Epithelial cell of prostate (primary cell): ENCODE measurements around the gene COX4I1.
"Not testable (repeated sequence)": the region's sequence is repeated elsewhere in the genome, so short reads cannot be mapped to it uniquely, and the experiment has no call there.

Experiments used
- DNase-seq: peaks from one replicate; pipeline ENCODE4 v3.0.0-alpha.2; 2011; ENCODE audit warnings: low read depth, low spot score
- H3K27ac ChIP-seq: fragments of 450-650 bp; 2 replicates; pipeline ENCODE4 v1.5.1; 2017; ENCODE audit warnings: mild to moderate bottlenecking

The COX4I1 gene

DNA sequence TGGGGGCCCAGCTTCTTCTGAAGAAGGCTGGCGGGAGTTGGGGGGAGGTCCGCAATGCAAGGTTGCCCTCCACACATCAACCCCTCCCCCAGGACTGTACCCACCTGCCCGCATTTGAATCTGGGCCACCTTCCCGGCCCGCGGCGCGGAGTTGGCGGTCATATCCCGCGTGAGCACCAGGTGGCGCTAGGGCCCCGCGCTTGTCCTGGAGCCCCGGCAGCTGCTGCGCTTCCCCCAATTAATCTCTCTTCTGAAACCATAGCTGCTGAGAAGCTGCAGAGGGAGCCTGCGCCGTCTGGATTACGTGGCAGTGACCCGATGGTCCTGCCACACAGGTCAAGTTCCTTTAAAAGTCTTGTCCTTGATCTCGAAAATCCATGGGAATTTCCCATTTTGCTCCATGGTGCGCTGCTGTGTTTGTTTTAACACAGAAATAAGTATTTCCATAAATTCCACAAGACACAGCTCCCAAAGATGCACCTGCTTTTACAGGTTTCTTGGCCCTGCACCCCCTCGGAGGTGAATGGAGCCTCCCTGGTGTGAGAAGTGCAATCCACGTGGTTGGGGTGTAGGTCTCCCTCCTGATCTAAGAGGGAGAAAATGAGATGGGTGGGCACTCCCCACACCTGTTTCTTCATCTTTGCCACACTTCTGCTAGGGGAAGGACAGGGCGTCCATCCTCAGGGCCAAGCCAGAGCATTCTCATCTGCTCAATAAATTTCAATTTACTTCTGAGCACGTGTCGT lies 22.1 kb downstream of the COX4I1 start:
- DNase-seq = no peak
- H3K27ac ChIP-seq = no peak overlapping the region

DNA sequence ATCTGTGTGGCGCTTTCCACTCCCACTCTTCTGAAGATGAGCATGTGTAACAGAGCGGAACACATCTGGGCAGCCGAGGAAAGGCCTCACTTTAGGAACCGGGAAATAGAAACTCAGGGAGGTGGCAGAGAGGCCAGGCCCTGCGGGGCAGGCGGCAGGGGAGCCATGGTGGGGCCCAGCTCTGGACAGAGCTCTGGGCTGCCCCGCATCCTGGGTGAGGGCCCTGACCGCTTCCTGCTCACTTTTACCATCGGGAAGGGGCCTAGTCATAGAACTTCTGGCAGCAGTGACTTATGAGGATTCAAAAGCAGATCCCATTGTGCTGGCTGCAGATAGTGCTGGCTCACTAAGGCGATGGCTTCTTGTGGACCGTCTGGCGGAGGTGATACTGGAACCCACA lies 22.6 kb downstream of the COX4I1 start:
- H3K27ac ChIP-seq = no peak overlapping the region
- no peak for DNase-seq

- H3K27ac ChIP-seq = no peak overlapping the region
- DNase-seq = no peak
Measured at GRCh38 chr16:85823328-85823920, 23.9 kb downstream of the COX4I1 start.

DNA sequence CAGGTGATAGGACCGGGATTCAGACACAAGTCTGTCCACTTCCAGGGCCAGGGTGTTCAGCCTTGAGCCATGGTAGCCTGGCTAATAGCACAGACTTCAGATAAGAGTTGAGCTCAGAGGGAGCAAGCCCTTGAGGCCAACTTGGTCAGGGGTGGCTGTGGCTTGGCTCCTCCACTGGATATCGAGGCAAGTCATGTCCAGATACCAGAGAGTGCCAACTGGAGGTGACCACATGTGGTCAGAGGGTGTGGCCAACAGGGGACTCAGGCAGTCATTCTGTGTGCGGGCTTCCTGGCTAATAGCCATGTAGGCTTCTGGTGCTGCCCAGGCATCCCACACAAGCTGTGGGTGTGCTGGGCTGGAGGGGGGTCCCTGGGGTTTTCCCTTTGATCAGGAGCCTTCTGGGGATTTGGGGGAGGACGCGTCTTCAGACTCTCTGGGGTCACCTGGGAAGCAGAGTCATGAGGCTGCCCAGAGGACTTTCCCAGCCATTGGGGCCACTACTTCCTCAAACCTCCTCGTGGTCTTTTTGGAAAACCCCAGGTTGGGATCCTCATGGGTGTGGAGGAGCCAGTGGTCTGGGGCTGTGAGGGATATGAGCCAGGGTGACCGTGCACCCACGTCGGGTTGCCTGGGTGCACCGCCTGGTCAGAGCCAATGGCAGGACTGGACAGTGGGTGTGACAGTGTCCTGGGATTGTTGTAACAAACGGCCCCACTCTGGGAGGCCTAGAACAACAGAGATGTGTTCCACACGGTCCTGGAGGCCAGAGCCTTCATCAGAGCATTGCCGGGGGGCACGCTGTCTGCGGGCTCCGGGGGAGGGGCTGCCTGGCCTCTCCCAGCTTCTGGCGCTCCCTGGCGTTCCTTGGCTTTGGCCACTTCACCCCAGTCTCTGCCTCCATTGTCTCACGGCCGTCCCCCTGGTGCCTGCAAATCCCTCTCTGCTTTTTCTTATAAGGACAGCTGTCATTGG lies 25.0 kb downstream of the COX4I1 start:
- no peak for DNase-seq
- no peak overlapping the region for H3K27ac ChIP-seq

- no peak overlapping the region for H3K27ac ChIP-seq
- DNase-seq = no peak
Measured at GRCh38 chr16:85825326-85825725, 25.8 kb downstream of the COX4I1 start.

DNA sequence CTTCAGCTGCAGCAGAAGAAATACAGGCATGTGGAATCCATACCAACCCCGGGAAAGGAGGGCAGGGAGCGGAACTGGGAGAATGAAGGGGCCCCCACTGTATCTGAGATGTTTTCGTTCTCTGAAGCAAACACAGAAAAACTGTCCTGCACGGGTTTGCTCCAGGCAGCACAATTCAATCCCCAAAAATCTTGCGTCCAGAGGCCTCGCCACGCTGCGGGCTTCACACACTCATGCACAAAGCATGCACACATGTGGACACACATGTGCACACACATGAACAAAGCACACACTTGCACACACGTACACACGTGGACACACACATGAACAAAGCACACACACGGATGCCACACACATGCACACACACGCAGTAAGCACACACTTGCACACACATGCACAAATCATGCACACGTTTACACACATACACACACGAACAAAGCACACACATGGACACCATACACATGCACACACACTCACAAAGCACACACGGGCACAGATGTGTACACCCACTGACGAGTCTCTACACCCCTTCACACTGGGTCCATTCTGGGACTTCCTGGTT lies 27.3 kb downstream of the COX4I1 start:
- no peak overlapping the region for H3K27ac ChIP-seq
- no peak for DNase-seq

- H3K27ac ChIP-seq = no peak overlapping the region
- DNase-seq = no peak
Measured at GRCh38 chr16:85828166-85828565, 28.7 kb downstream of the COX4I1 start.

GRCh38 chr16:85829171-85829719 lies 29.8 kb downstream of the COX4I1 start:
- no peak overlapping the region for H3K27ac ChIP-seq
- no peak for DNase-seq

GRCh38 chr16:85829751-85830445 lies 30.4 kb downstream of the COX4I1 start:
- no peak overlapping the region for H3K27ac ChIP-seq

GRCh38 chr16:85830821-85831220 lies 31.3 kb downstream of the COX4I1 start:
- H3K27ac ChIP-seq = no peak overlapping the region
- no peak for DNase-seq

More at GRCh38 chr16:85829751-85830445, 30.4 kb downstream of the COX4I1 start:
- no peak for DNase-seq

GRCh38 chr16:85832570-85833218 lies 33.2 kb downstream of the COX4I1 start:
- DNase-seq = no peak
- no peak overlapping the region for H3K27ac ChIP-seq

GRCh38 chr16:85833219-85833920 lies 33.9 kb downstream of the COX4I1 start:
- no peak for DNase-seq

GRCh38 chr16:85834741-85835140 lies 35.2 kb downstream of the COX4I1 start:
- no peak overlapping the region for H3K27ac ChIP-seq
- DNase-seq = no peak

More at GRCh38 chr16:85833219-85833920, 33.9 kb downstream of the COX4I1 start:
- no peak overlapping the region for H3K27ac ChIP-seq

DNA sequence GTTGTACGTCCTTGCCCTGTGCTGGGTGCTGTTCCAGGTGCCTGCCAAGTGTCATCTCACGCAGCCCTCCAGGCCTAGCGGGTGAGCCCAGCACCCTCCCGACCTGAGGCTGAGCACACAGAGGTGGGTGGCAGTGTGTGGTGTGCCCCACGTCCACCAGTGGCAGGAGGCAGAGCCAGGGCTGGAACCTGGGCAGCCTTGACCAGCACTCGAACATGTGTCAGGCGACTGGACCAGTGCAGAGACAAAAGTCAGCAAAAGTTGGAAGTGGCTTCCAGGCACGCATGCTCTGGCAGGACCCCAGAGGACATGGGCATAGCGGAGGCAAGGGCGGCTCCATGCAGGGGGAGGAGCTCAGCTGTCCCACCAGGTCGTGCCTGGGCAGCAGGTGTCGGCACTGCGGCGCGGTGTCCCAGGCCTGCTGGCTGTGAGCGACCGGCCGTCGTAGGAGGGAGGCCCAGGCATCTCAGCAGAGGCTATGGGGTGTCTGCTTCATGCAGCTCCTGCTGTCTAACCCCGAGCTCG lies 35.8 kb downstream of the COX4I1 start:
- no peak for DNase-seq

DNA sequence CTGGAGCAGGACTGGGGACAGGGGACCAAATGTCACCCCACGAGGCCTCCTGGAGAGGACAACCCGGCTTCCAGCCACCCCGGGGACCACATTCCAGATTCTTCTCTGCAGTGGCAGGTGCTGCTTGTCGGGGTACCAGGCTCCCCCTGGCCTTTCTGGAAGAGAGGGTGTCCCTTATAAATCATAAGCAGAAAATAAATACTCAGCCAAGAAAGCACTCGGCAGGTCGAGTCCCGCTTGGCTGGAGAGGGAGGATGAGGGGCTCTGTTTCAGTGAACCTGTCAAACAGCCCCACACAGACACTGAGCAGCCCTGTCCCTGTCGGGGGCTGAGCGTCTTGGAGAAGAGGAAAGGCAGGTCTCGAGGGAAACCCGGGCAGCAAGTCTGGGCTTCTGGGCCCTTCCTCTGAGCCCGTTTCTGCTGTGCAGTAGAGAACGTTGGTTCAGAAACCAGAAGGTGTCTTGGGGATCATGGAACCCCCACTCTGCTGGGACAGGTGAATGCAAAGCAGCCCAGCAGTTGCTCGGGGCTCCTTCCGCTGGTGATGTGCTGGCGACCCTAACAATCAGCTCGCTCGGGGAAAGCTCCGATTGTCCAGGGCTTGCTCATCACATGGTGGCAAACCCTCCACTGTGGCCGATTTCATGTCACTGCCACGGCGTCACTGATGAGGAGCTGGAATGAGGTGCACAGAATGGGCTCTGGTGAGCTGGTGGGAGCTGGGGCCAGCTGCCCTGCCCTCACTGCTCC lies 36.6 kb downstream of the COX4I1 start:
- H3K27ac ChIP-seq = no peak overlapping the region
- DNase-seq = no peak

More for the DNA sequence above, 35.8 kb downstream of the COX4I1 start:
- H3K27ac ChIP-seq = no peak overlapping the region

DNA sequence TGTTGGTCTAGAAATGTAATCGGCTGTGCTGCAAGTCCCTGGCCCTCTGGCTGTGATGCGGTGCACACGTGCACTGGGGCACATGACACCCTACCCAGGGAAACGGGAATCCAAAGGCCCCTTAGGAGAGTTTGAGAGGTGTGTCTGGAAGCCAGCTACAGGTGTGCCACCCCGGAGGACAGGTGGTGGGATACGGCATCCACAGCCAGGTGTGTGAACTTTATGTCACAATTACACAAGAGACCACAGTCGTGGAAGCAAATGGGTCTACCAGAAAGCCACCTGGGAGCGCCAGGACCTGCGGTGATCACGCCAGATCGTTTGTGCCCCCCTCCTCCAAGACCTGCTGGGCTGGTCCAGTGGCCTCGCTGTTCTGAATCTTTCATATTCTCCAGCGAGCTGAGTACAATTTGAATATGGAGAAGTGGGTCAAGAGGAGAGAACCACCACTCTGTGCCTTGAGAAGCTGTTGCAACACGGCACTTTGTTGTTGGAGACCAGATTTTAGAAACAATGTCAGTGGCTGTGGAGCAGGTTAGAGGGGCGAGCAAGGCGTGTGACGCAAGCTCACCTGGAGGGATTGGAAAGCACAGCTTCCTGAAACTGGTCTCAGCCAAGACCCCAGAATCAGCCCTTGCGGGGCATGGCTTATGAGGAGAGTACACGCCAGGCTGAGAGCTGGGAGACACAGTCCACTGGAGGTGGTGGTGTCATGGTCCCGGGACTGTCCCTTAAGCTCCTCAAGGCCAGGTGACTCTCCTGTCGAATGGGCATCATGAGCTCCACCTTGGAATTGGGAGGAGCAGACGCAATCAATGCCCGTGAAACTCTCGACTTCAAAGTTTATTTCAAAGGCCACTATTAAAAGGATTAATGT lies 37.4 kb downstream of the COX4I1 start:
- DNase-seq = no peak
- H3K27ac ChIP-seq = no peak overlapping the region

GRCh38 chr16:85837654-85838053 lies 38.2 kb downstream of the COX4I1 start:
- DNase-seq = not testable (repeated sequence)

More at GRCh38 chr16:85837654-85838053, 38.2 kb downstream of the COX4I1 start:
- not testable (repeated sequence) for H3K27ac ChIP-seq
